Measurements from ENCODE around the gene CRAMP1.

The CRAMP1 gene

GRCh38 chr16:1610071-1610898 lies 1.9 kb upstream of the CRAMP1 start:
- Histone ChIP-seq H3K4me1 (peaks cover 11% of the 10 kb centered on the region), H3K4me3 (peak overlapping the region; percentile 61), H3K36me3 (replicated peaks) (peaks cover 4% of the 10 kb centered on the region), H3K27me3 (ENCODE audit: low read depth) (no peaks in the 10 kb centered on the region), H3K9me3 (peaks cover 3% of the 10 kb centered on the region; the same call in 1 of the 2 replicates)
- in situ Hi-C loops (cut with MboI; ENCODE audit: low sequenced_read_pairs), result no loop called here
- peak; percentile 81 to 94 for DNase-seq (ENCODE audit: low spot score in 2 of 2)

GRCh38 chr16:1610899-1611632 lies 1.1 kb upstream of the CRAMP1 start:
- H3K9me3 ChIP-seq, result peaks cover 3% of the 10 kb centered on the region; the same call in 1 of the 2 replicates
- in situ Hi-C loops (cut with MboI; ENCODE audit: low sequenced_read_pairs), result no loop called here
- peak overlapping the region; percentile 61 for H3K4me3 ChIP-seq
- peaks cover 8% of the 10 kb centered on the region for H3K36me3 ChIP-seq (replicated peaks)
- no peak for DNase-seq (ENCODE audit: low spot score in 2 of 2)
- H3K27me3 ChIP-seq (ENCODE audit: low read depth), result no peaks in the 10 kb centered on the region
- H3K4me1 ChIP-seq, result peaks cover 12% of the 10 kb centered on the region

- H3K36me3 ChIP-seq (replicated peaks), result peaks cover 18% of the 10 kb centered on the region
- H3K27me3 ChIP-seq (ENCODE audit: low read depth), result no peaks in the 10 kb centered on the region
- in situ Hi-C loops (cut with MboI; ENCODE audit: low sequenced_read_pairs), result no loop called here
- H3K4me3 ChIP-seq, result peak overlapping the region; percentile 65
- peaks cover 12% of the 10 kb centered on the region for H3K4me1 ChIP-seq
- peaks cover 3% of the 10 kb centered on the region; the same call in 1 of the 2 replicates for H3K9me3 ChIP-seq
- DNase-seq (ENCODE audit: low spot score in 2 of 2), result peak in 1 of 2 experiments; percentile 24
These were observed 1.1 kb downstream of the CRAMP1 start for GRCh38 chr16:1613211-1613622.

GRCh38 chr16:1613728-1614455 lies 1.7 kb downstream of the CRAMP1 start:
- peaks cover 3% of the 10 kb centered on the region; the same call in 1 of the 2 replicates for H3K9me3 ChIP-seq
- peaks cover 23% of the 10 kb centered on the region for H3K36me3 ChIP-seq (replicated peaks)
- H3K4me1 ChIP-seq, result peaks cover 12% of the 10 kb centered on the region
- in situ Hi-C loops (cut with MboI; ENCODE audit: low sequenced_read_pairs), result no loop called here
- peak in 1 of 2 experiments; percentile 27 for DNase-seq (ENCODE audit: low spot score in 2 of 2)
- H3K27me3 ChIP-seq (ENCODE audit: low read depth), result no peaks in the 10 kb centered on the region
- H3K4me3 ChIP-seq, result peak overlapping the region; percentile 65

GRCh38 chr16:1614456-1615102 lies 2.4 kb downstream of the CRAMP1 start:
- Histone ChIP-seq H3K27me3 (ENCODE audit: low read depth) (no peaks in the 10 kb centered on the region), H3K4me1 (peaks cover 9% of the 10 kb centered on the region), H3K4me3 (peak overlapping the region; percentile 58), H3K9me3 (peaks cover 3% of the 10 kb centered on the region; the same call in 1 of the 2 replicates), H3K36me3 (replicated peaks) (peaks cover 30% of the 10 kb centered on the region)
- in situ Hi-C loops (cut with MboI; ENCODE audit: low sequenced_read_pairs), result no loop called here
- peak in 1 of 2 experiments; percentile 46 for DNase-seq (ENCODE audit: low spot score in 2 of 2)

- in situ Hi-C loops (cut with MboI; ENCODE audit: low sequenced_read_pairs), result no loop called here
- DNase-seq (ENCODE audit: low spot score in 2 of 2), result no peak
- H3K4me3 ChIP-seq, result no peak overlapping the region; the same call in 1 of the 2 replicates
- peaks cover 40% of the 10 kb centered on the region for H3K36me3 ChIP-seq (replicated peaks)
- H3K27me3 ChIP-seq (ENCODE audit: low read depth), result no peaks in the 10 kb centered on the region
- peaks cover 3% of the 10 kb centered on the region; the same call in 1 of the 2 replicates for H3K9me3 ChIP-seq
- peaks cover 7% of the 10 kb centered on the region for H3K4me1 ChIP-seq
These were observed 3.6 kb downstream of the CRAMP1 start for GRCh38 chr16:1615761-1616160.

GRCh38 chr16:1619976-1620375 lies 7.8 kb downstream of the CRAMP1 start:
- Histone ChIP-seq H3K27me3 (ENCODE audit: low read depth) (no peaks in the 10 kb centered on the region), H3K4me3 (no peak overlapping the region), H3K9me3 (no peaks in the 10 kb centered on the region), H3K36me3 (replicated peaks) (peaks cover 45% of the 10 kb centered on the region), H3K4me1 (peaks cover 3% of the 10 kb centered on the region; the same call in 1 of the 2 replicates)
- in situ Hi-C loops (cut with MboI; ENCODE audit: low sequenced_read_pairs), result no loop called here
- no peak for DNase-seq (ENCODE audit: low spot score in 2 of 2)

- Histone ChIP-seq H3K4me3 (no peak overlapping the region), H3K4me1 (no peaks in the 10 kb centered on the region), H3K9me3 (no peaks in the 10 kb centered on the region), H3K27me3 (ENCODE audit: low read depth) (no peaks in the 10 kb centered on the region), H3K36me3 (replicated peaks) (peaks cover 45% of the 10 kb centered on the region)
- in situ Hi-C loops (cut with MboI; ENCODE audit: low sequenced_read_pairs), result no loop called here
- DNase-seq (ENCODE audit: low spot score in 2 of 2), result no peak
These were observed 8.2 kb downstream of the CRAMP1 start for GRCh38 chr16:1620391-1620790.

- peaks cover 48% of the 10 kb centered on the region for H3K36me3 ChIP-seq (replicated peaks)
- H3K27me3 ChIP-seq (ENCODE audit: low read depth), result no peaks in the 10 kb centered on the region
- H3K9me3 ChIP-seq, result no peaks in the 10 kb centered on the region
- H3K4me3 ChIP-seq, result no peak overlapping the region
- in situ Hi-C loops (cut with MboI; ENCODE audit: low sequenced_read_pairs), result no loop called here
- H3K4me1 ChIP-seq, result no peaks in the 10 kb centered on the region
- no peak for DNase-seq (ENCODE audit: low spot score in 2 of 2)
These were observed 9.7 kb downstream of the CRAMP1 start for GRCh38 chr16:1621851-1622250.

- Histone ChIP-seq H3K27me3 (ENCODE audit: low read depth) (no peaks in the 10 kb centered on the region), H3K9me3 (no peaks in the 10 kb centered on the region), H3K36me3 (replicated peaks) (peaks cover 26% of the 10 kb centered on the region), H3K4me3 (no peak overlapping the region), H3K4me1 (no peaks in the 10 kb centered on the region)
- DNase-seq (ENCODE audit: low spot score in 2 of 2), result no peak
- in situ Hi-C loops (cut with MboI; ENCODE audit: low sequenced_read_pairs), result no loop called here
These were observed 14.2 kb downstream of the CRAMP1 start for GRCh38 chr16:1626327-1626726.

- Histone ChIP-seq H3K4me3 (no peak overlapping the region), H3K9me3 (no peaks in the 10 kb centered on the region), H3K4me1 (no peaks in the 10 kb centered on the region), H3K27me3 (ENCODE audit: low read depth) (no peaks in the 10 kb centered on the region), H3K36me3 (replicated peaks) (peaks cover 26% of the 10 kb centered on the region)
- no peak for DNase-seq (ENCODE audit: low spot score in 2 of 2)
- in situ Hi-C loops (cut with MboI; ENCODE audit: low sequenced_read_pairs), result no loop called here
These were observed 14.6 kb downstream of the CRAMP1 start for GRCh38 chr16:1626776-1627175.

GRCh38 chr16:1630450-1631213 lies 18.5 kb downstream of the CRAMP1 start:
- Histone ChIP-seq H3K4me3 (no peak overlapping the region), H3K36me3 (replicated peaks) (peaks cover 46% of the 10 kb centered on the region)
- in situ Hi-C loops (cut with MboI; ENCODE audit: low sequenced_read_pairs), result no loop called here

More at GRCh38 chr16:1630450-1631213, 18.5 kb downstream of the CRAMP1 start:
- no peak for DNase-seq (ENCODE audit: low spot score in 2 of 2)
- no peaks in the 10 kb centered on the region for H3K27me3 ChIP-seq (ENCODE audit: low read depth)
- H3K4me1 ChIP-seq, result no peaks in the 10 kb centered on the region
- no peaks in the 10 kb centered on the region for H3K9me3 ChIP-seq

Data from HAP-1 (cell line).